Activated CD4-positive, alpha-beta T cell treated with anti-CD3 and anti-CD28 coated beads, Interleukin-2, amount 50 U/mL, for 48 hours (primary cell): ENCODE results near the gene PRR22.
"Not testable (repeated sequence)": the region's sequence is repeated elsewhere in the genome, so short reads cannot be mapped to it uniquely, and the experiment has no call there.

Experiments used
- DNase-seq, 2 experiments: peaks; one replicate each; pipeline ENCODE4 v3.0.0-alpha.2; 2020

Gene PRR22

DNA sequence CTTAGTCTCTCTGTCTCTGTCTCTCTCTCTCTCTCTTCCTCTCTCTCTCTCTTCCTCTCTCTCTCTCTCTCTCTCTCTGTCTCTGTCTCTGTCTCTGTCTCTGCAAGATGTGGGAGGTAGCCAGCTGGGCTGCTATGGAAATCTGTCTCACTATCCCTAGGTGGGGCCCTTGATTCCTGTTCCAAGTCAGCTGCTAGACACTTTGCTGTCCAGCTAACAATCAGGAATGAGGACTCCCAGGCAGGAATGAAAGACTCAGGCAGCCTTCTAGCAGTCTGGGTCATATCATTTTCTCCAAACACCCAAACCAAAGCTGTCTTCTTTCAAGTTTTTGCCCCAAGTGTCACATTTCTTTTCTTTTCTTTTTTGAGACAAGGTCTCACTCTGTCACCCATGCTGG lies 40.9 kb downstream of the PRR22 start:
- DNase-seq = no peak

DNA sequence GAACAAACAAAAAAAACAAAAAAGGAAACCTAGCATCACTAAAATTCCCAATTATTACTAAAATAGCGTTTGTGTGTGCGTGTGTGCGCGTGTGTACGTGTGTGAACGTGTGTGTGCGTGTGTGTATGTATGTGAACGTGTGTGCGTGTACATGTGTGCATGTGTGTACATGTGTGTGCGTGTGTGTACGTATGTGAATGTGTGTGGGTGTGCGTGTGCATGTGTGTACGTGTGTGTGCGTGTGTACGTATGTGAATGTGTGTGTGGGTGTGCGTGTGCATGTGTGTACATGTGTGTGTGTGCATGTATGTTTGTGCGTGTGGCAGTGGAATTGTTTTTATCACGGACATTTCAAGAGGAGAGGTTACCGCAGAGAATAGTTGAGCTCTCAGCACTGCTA lies 42.5 kb downstream of the PRR22 start:
- DNase-seq = no peak

DNA sequence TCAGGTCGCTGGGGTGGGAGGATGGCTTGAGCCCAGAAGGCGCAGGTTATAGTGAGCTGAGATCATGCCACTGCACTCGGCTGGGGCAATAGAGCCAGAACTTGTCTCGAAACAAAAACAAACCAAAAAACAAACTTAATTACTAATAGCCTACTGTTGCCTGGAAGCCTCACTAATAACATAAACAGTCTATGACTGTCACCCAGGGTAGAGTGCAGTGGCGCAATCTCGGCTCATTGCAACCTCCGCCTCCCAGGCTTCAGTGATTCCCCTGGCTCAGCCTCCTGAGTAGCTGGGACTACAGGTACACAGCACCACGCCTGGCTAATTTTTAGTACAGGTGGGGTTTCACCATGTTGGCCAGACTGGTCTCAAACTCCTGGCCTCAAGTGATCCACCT lies 46.1 kb downstream of the PRR22 start:
- no peak for DNase-seq

DNA sequence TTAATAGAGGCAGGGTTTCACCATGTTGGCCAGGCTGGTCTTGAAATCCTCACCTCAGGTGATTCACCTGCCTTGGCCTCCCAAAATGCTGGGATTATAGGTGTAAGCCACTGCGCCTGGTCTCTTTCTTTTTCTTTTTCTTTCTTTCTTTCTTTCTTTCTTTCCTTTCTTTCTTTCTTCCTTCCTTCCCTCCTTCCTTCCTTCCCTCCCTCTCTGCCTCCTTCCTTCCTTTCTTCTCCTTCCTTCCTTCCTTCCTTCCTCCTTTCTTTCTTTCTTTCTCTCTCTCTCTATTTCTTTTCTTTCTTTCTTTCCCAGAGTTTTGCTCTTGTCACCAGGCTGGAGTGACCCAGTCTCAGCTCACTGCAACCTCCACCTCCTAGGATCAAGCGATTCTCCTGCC lies 51.4 kb downstream of the PRR22 start:
- not testable (repeated sequence) for DNase-seq
